ENCODE data around the gene TSPY10.
"Not testable (repeated sequence)": the region's sequence is repeated elsewhere in the genome, so short reads cannot be mapped to it uniquely, and the experiment has no call there.

- TF ChIP-seq CTCF (IDR thresholded peaks at IDR 0.05; ENCODE audit: low read length); EZH2 (IDR thresholded peaks at IDR 0.05; ENCODE audit: borderline replicate concordance, low read length): not testable (repeated sequence)
Observed at GRCh38 chrY:9516287-9516686, 11.4 kb upstream of the TSPY10 start.

Measured in OCI-LY1 (cell line).